ENCODE results near the gene CLEC20A. TPM values are rescaled to one million over a fixed set of nuclear protein-coding genes. Genes with fewer than 3 reads are reported as not detected.

Gene CLEC20A
- total RNA-seq, 1 donor from 2014 or later: not detected

- TF ChIP-seq CTCF (IDR thresholded peaks at IDR 0.05; ENCODE audit: partially characterized antibody, unreplicated experiment): peak; percentile 93
- Mint-ChIP-seq H3K27me3 (ENCODE audit: unreplicated experiment) (no peaks in the 10 kb centered on the region), H3K4me3 (ENCODE audit: unreplicated experiment) (no peak overlapping the region), H3K9me3 (ENCODE audit: unreplicated experiment) (peaks cover 2% of the 10 kb centered on the region), H3K27ac (ENCODE audit: unreplicated experiment) (no peak overlapping the region), H3K4me1 (ENCODE audit: low read depth, unreplicated experiment) (no peaks in the 10 kb centered on the region), H3K36me3 (ENCODE audit: unreplicated experiment) (peaks cover 4% of the 10 kb centered on the region)
- DNase-seq: peak; percentile 88
Measured at GRCh38 chr1:178501705-178502329, 5.1 kb upstream of the CLEC20A start.

GRCh38 chr1:178500936-178501554 is 4.3 kb upstream of the CLEC20A start:
- peaks cover 4% of the 10 kb centered on the region for H3K36me3 Mint-ChIP-seq (ENCODE audit: unreplicated experiment)
- H3K9me3 Mint-ChIP-seq (ENCODE audit: unreplicated experiment): peaks cover 2% of the 10 kb centered on the region
- no peaks in the 10 kb centered on the region for H3K4me1 Mint-ChIP-seq (ENCODE audit: low read depth, unreplicated experiment)
- no peaks in the 10 kb centered on the region for H3K27me3 Mint-ChIP-seq (ENCODE audit: unreplicated experiment)
- DNase-seq: no peak
- TF ChIP-seq CTCF (IDR thresholded peaks at IDR 0.05; ENCODE audit: partially characterized antibody, unreplicated experiment): no peak
- no peak overlapping the region for H3K4me3 Mint-ChIP-seq (ENCODE audit: unreplicated experiment)
- no peak overlapping the region for H3K27ac Mint-ChIP-seq (ENCODE audit: unreplicated experiment)

- Mint-ChIP-seq H3K9me3 (ENCODE audit: unreplicated experiment) (peaks cover 3% of the 10 kb centered on the region), H3K36me3 (ENCODE audit: unreplicated experiment) (peaks cover 4% of the 10 kb centered on the region), H3K4me3 (ENCODE audit: unreplicated experiment) (no peak overlapping the region), H3K27ac (ENCODE audit: unreplicated experiment) (no peak overlapping the region), H3K27me3 (ENCODE audit: unreplicated experiment) (no peaks in the 10 kb centered on the region), H3K4me1 (ENCODE audit: low read depth, unreplicated experiment) (no peaks in the 10 kb centered on the region)
- DNase-seq: peak; percentile 42
- peak; percentile 52 for TF ChIP-seq CTCF (IDR thresholded peaks at IDR 0.05; ENCODE audit: partially characterized antibody, unreplicated experiment)
Measured at GRCh38 chr1:178500091-178500770, 3.5 kb upstream of the CLEC20A start.

- Mint-ChIP-seq H3K4me1 (ENCODE audit: low read depth, unreplicated experiment) (no peaks in the 10 kb centered on the region), H3K36me3 (ENCODE audit: unreplicated experiment) (peaks cover under 1% of the 10 kb centered on the region), H3K4me3 (ENCODE audit: unreplicated experiment) (no peak overlapping the region), H3K27me3 (ENCODE audit: unreplicated experiment) (peaks cover 1% of the 10 kb centered on the region), H3K9me3 (ENCODE audit: unreplicated experiment) (peaks cover 3% of the 10 kb centered on the region), H3K27ac (ENCODE audit: unreplicated experiment) (peak overlapping the region; percentile 30)
- no peak for DNase-seq
- TF ChIP-seq CTCF (IDR thresholded peaks at IDR 0.05; ENCODE audit: partially characterized antibody, unreplicated experiment): no peak
Measured at GRCh38 chr1:178498896-178499675, 2.3 kb upstream of the CLEC20A start.

All from glutamatergic neuron (in vitro differentiated cells).